Type B pancreatic cell (in vitro differentiated cells): ENCODE measurements around the gene KIF14. TPM values are rescaled to one million over a fixed set of nuclear protein-coding genes. Genes with fewer than 3 reads are reported as not detected.

ENCODE experiments used
- DNase-seq: peaks from one replicate; pipeline ENCODE4 v3.0.0; 2021; ENCODE audit warnings: mixed read lengths; ENCODE audit not compliant: unreplicated experiment; ENCODE audit errors: extremely low spot score
- H3K27ac Mint-ChIP-seq: 2 replicates; pipeline ENCODE4 v1.8.0; 2021; ENCODE audit warnings: mild to moderate bottlenecking, mixed read lengths
- H3K27me3 Mint-ChIP-seq: 2 replicates; pipeline ENCODE4 v1.8.0; 2021; ENCODE audit warnings: mixed read lengths
- H3K36me3 Mint-ChIP-seq: 2 replicates; pipeline ENCODE4 v1.8.0; 2021; ENCODE audit warnings: mixed read lengths
- H3K4me1 Mint-ChIP-seq: one replicate; pipeline ENCODE4 v1.8.0; 2021; ENCODE audit warnings: mixed read lengths; ENCODE audit not compliant: unreplicated experiment
- H3K4me3 Mint-ChIP-seq: 2 replicates; pipeline ENCODE4 v1.8.0; 2021; ENCODE audit warnings: mild to moderate bottlenecking, mixed read lengths
- H3K9me3 Mint-ChIP-seq: 2 replicates; pipeline ENCODE4 v1.8.0; 2021; ENCODE audit warnings: mixed read lengths
- total RNA-seq: library from RNA; stranded (reverse); gene quantifications from 2 replicates; pipeline ENCODE4 v1.2.1, GENCODE V29; 2021; ENCODE audit warnings: low replicate concordance
- TF ChIP-seq, protein P1 (sequence below): fragments of 200-600 bp; sonication (generic); conservative IDR thresholded peaks from 2 replicates; pipeline ENCODE4 v1.5.0; 2021; ENCODE audit warnings: antibody characterized with exemption, mild to moderate bottlenecking

Gene KIF14
- total RNA-seq, 1 donor from 2014 or later: 12.8 TPM

DNA sequence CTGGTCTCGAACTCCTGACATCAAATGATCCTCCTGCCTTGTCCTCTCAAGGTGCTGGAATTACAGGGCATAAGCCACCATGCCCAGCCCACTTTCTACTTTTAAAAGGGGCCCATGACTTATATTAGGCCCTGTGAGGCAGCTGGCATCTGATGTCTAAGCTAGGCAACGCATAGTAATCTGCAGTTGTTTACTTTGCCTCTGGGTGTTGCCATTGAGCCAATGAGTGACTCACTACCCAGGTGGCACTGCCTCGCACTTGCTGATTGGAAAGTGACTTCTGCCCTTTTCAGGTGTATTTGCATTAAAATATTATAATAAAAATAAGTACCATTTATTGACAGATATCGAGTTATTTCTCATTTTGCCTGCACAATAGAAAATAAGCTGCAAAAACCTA lies 84.9 kb downstream of the KIF14 start:
- H3K27me3 Mint-ChIP-seq: no peaks in the 10 kb centered on the region
- TF ChIP-seq, protein P1, sequence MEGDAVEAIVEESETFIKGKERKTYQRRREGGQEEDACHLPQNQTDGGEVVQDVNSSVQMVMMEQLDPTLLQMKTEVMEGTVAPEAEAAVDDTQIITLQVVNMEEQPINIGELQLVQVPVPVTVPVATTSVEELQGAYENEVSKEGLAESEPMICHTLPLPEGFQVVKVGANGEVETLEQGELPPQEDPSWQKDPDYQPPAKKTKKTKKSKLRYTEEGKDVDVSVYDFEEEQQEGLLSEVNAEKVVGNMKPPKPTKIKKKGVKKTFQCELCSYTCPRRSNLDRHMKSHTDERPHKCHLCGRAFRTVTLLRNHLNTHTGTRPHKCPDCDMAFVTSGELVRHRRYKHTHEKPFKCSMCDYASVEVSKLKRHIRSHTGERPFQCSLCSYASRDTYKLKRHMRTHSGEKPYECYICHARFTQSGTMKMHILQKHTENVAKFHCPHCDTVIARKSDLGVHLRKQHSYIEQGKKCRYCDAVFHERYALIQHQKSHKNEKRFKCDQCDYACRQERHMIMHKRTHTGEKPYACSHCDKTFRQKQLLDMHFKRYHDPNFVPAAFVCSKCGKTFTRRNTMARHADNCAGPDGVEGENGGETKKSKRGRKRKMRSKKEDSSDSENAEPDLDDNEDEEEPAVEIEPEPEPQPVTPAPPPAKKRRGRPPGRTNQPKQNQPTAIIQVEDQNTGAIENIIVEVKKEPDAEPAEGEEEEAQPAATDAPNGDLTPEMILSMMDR: peak; percentile 46
- DNase-seq: no peak
- no peaks in the 10 kb centered on the region for H3K36me3 Mint-ChIP-seq
- no peak overlapping the region for H3K4me3 Mint-ChIP-seq
- H3K27ac Mint-ChIP-seq: no peak overlapping the region
- H3K4me1 Mint-ChIP-seq: peaks cover 18% of the 10 kb centered on the region
- H3K9me3 Mint-ChIP-seq: no peaks in the 10 kb centered on the region

DNA sequence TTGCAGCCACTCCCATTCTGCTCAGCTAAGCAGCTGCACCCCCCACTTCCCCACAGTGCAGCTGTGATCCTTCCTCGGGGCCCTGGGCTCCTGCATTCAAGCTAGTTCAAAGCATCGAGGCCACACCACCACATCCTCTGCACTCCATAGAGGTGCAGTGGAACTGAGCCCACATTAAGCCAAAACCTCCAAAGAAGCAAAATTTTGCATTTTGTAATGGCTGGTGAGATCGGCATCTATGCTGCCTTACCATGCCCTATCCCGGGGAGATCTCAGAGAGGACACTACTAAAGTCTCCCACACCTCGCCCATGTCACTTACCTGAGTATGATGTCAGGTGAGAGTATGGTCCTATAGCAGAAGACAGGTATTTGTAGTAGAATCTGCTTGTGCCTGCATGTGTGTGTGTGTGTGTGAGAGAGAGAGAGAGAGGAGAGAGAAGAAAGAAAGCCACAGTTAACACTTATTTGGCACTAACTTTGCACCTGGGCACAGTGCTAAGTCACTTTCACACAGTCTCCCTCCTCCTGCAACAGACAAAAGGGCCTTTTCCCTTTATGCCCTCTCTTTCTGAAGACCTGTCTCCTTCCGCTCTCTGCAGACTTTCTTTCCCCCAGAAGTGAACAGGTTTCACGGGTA lies 89.8 kb downstream of the KIF14 start:
- H3K27me3 Mint-ChIP-seq: no peaks in the 10 kb centered on the region
- TF ChIP-seq, protein P1: no peak
- no peaks in the 10 kb centered on the region for H3K36me3 Mint-ChIP-seq
- no peak for DNase-seq
- H3K4me3 Mint-ChIP-seq: no peak overlapping the region
- H3K4me1 Mint-ChIP-seq: peaks cover 26% of the 10 kb centered on the region
- no peaks in the 10 kb centered on the region for H3K9me3 Mint-ChIP-seq
- H3K27ac Mint-ChIP-seq: peak overlapping the region; percentile 69

DNA sequence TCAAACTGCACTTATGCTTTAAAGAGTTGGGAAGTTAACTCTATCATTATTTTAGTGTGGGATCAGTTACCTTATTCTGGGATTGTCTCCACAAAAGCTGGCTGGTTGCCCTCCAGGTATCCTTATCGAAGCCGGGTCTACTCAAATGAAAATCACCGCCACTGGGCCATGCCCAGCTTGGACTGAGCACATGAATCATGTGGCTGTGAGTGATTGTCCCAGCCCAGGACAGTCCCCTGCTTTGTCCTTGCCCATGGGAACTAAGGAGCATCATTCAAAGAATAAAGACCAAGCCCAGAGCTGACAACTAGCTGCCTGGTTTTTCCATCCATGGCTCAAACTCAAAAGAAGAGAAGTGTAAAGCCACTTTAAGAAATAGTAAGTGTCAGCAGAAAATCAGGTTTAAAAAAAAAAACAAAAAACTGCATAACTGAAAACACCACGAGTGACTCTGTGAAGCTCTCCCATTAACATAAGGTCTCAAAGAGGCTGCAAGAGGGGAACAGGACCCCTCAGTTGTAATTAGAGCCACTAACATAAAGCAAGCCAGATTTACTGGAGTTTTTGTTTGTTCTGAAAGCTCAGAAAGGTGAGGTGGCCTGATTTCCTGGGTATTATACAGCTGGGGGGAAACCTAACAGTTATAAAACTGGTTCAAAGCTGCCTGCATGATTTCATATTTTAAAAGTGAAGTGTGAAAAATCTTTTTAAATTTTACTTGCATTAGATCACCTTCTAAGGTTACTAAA lies 91.5 kb downstream of the KIF14 start:
- TF ChIP-seq, protein P1: no peak

DNA sequence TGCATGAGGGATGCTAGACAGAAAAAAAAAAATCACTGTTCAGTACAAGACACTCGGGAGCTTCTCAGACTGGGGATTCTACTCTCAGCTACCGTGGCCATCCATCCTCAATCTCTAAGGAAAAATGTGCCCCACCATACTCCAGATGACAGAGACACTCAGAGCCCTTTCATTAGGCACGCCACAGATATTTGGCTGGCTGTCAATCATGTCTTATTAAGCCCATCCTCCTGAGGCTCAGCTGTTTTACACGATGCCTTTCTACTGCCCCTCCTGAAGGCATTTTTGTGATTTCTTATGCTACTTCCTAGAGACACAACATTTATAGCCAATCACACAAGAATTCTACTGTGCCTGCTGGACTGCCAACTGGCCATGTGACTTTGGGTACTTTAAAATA lies 92.9 kb downstream of the KIF14 start:
- Mint-ChIP-seq H3K4me3 (no peak overlapping the region), H3K36me3 (no peaks in the 10 kb centered on the region), H3K4me1 (peaks cover 32% of the 10 kb centered on the region), H3K27me3 (no peaks in the 10 kb centered on the region), H3K9me3 (no peaks in the 10 kb centered on the region), H3K27ac (no peak overlapping the region)
- no peak for DNase-seq
- TF ChIP-seq, protein P1: no peak

More for the DNA sequence above, 91.5 kb downstream of the KIF14 start:
- Mint-ChIP-seq H3K4me1 (peaks cover 32% of the 10 kb centered on the region), H3K27me3 (no peaks in the 10 kb centered on the region), H3K4me3 (no peak overlapping the region), H3K9me3 (no peaks in the 10 kb centered on the region), H3K36me3 (no peaks in the 10 kb centered on the region), H3K27ac (no peak overlapping the region)
- DNase-seq: no peak

DNA sequence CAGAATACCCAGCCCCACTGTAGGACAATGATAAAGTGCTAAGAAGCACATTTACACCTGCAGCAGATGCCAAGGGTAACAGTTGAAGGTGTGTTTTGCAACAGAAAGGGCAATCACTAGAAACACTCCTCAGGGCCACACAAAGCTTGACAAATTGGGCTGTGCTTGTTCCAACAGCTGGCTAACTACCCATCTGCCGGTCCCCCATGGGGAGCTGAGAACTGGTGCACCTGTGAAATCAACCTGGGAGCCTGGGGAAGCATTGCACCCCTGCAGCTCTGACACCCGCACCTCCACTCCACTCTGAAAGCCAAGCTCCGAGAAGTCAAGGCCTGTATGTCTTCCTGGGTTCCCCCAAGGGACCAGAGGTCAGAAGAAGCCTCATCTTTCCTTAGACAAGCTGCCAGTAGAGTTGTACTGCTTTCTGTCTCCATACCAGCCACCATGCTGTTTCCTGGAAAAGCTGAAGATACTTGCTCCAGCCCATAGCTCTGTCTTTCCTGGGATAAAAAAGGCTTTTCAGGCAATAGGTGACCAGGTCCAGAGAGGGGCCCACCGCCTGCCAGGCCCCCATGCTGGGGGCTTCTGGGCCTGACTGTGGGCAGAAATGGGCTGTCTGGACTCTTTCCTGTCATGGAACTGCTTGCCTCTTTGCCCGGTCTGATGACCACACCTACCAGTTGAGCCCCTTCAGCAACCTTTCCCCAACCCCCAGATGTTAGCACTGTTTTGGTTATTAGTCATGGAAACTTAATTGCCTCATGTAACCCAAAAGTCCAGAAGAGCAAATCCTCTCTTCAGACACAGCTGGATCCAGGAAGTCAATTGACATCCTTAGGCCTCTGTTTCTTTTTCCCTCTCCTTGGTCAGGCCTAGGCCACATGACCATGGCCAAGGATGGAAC lies 93.6 kb downstream of the KIF14 start:
- Mint-ChIP-seq H3K27me3 (no peaks in the 10 kb centered on the region), H3K4me3 (no peak overlapping the region), H3K9me3 (no peaks in the 10 kb centered on the region), H3K4me1 (peaks cover 32% of the 10 kb centered on the region), H3K36me3 (no peaks in the 10 kb centered on the region), H3K27ac (no peak overlapping the region)
- TF ChIP-seq, protein P1: no peak
- DNase-seq: no peak
